HG02938 (cell line): ENCODE measurements around the gene KRT79.
"Not testable (repeated sequence)": the region's sequence is repeated elsewhere in the genome, so short reads cannot be mapped to it uniquely, and the experiment has no call there.

Experiments used
- ATAC-seq: cut with Tn5 transposase; IDR thresholded peaks from one replicate; pipeline ENCODE4 v1.9.1; 2021; ENCODE audit warnings: mild to moderate bottlenecking, moderate library complexity; ENCODE audit not compliant: unreplicated experiment

Gene KRT79

GRCh38 chr12:52833922-52834726, at the start of gene KRT79:
TSS of gene KRT79 (minus strand) at chr12:52834311. CDS start at chr12:52834260, 51 bp downstream.
- ATAC-seq: no peak

GRCh38 chr12:52880499-52880898, 46.4 kb upstream of the KRT79 start:
- not testable (repeated sequence) for ATAC-seq

- ATAC-seq: no peak
Measured at GRCh38 chr12:52879394-52880351, 45.6 kb upstream of the KRT79 start.

- no peak for ATAC-seq
Measured at GRCh38 chr12:52878507-52879393, 44.6 kb upstream of the KRT79 start.

- no peak for ATAC-seq
Measured at GRCh38 chr12:52877242-52877641, 43.1 kb upstream of the KRT79 start.

GRCh38 chr12:52876372-52876771, 42.3 kb upstream of the KRT79 start:
- no peak for ATAC-seq

GRCh38 chr12:52874573-52875435, 40.7 kb upstream of the KRT79 start:
- no peak for ATAC-seq

GRCh38 chr12:52873832-52874572, 39.9 kb upstream of the KRT79 start:
- no peak for ATAC-seq

GRCh38 chr12:52873513-52873831, 39.4 kb upstream of the KRT79 start:
- no peak for ATAC-seq

GRCh38 chr12:52872644-52873389, 38.7 kb upstream of the KRT79 start:
- ATAC-seq: no peak

- no peak for ATAC-seq
Measured at GRCh38 chr12:52871291-52872039, 37.4 kb upstream of the KRT79 start.

- ATAC-seq: peak; percentile 56
Measured at GRCh38 chr12:52870361-52871290, 36.5 kb upstream of the KRT79 start.

- ATAC-seq: no peak
Measured at GRCh38 chr12:52867642-52868041, 33.5 kb upstream of the KRT79 start.

GRCh38 chr12:52867152-52867551, 33.0 kb upstream of the KRT79 start:
- ATAC-seq: no peak

GRCh38 chr12:52865090-52865944, 31.2 kb upstream of the KRT79 start:
- ATAC-seq: no peak

- ATAC-seq: no peak
Measured at GRCh38 chr12:52862023-52862422, 27.9 kb upstream of the KRT79 start.
